GM21576 (cell line): ENCODE data around the gene CAMK2A.

Experiments
- ATAC-seq: cut with Tn5 transposase; IDR thresholded peaks from one replicate; pipeline ENCODE4 v1.9.1; 2021; ENCODE audit warnings: mild to moderate bottlenecking, moderate library complexity; ENCODE audit not compliant: unreplicated experiment

CAMK2A gene

DNA sequence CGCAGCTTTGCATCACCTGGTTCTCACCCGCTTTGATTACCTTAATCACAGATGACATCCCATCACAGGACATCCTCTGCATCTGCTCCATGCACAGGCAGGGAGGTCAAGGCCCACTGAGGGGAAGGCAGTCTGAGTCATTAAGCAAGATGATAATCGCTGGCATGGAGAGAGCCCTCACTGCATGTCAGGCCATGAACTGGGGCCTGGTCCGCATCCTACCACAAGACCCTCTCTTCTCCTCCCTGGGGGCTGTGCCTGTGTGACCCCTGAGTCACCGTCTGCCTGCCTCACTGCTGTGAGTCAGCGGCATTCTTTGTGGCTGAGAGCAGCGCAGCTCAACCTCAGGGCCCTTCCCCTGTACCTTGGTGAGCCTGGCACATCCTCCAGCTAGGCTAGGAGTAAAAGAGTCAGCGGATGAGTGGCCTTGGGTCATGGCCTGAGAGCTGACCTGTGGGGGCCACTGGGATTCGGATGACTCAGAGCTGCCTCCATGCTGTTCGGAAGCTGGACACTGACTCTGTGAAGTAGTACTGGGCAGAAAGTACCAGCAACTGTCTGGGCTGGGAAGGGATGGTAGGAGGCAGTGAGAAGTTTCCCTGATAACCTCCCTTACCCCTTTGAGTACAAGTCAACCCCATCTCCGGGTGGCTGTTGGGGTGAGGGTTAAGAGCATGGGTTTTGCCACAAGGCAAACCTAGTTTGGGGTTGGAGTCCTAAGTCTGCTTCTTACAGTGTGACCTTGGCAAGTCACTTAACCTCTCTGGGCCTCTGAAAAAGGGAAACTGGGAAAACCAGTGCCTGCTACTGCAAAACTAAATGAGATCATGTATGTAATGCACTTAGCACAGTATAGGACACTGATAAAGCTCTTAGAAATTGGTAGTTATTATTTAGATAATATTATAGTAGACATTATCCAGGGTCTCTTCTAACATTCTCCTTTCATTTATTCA, 27.8 kb upstream of the CAMK2A start:
- ATAC-seq = no peak

- ATAC-seq = no peak
These were observed 26.7 kb upstream of the CAMK2A start for GRCh38 chr5:150316320-150316719.

DNA sequence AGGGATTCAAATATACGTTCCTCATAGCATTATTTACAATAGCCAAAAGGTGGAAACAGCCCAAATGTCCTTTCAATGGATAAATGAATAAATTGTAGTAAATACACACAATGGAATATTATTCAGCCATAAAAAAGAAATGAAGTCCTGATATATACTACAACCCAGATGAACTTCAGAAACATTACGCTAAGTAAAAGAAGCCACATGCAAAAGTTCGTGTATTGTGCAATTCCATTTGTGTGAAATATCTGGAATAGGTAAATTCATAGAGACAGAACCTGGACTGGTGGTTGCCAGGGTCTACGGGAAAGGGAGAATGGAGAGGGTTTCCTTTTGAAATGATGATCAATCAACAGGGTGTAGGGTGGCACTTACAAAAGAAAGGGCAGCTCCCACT, 25.7 kb upstream of the CAMK2A start:
- ATAC-seq = no peak

DNA sequence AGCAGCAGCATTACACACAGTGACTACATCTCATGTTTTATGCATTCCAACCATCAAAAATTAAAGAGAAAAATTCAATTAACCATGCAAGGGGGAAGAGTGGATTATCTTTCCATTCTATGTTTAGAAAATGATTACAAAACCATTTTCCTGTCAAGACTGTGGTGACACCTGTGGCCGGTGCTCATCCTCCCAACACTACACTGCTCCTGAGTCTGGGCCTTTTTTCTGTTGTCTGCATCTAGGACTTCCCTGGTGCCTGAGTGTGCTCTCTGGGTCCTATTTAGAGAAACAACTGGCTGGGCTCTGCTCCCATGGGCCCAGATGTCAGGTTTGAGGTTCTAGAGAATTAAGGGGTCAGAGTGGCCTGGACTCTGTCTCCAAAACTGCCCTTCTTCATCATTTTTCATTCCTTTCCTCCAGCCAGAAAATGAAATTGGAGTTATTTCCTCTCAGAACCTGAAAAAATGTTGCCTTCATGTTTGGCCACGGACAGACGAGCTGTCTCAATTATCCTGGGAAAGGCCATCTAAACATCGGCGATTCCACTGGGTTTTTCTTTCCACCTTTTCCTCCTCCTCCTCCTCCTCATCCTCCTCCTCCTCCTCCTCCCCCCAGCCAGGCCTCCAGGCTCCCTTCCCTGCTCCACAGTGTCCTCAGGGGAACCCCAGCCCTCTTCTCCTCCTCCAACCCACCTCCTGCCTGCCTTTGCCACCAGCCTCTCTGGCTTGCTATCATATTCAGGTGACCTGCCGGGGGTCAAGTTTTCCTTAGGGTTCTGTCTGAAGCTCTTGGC, 24.5 kb upstream of the CAMK2A start:
- no peak for ATAC-seq

- no peak for ATAC-seq
These were observed 23.9 kb upstream of the CAMK2A start for GRCh38 chr5:150313501-150313900.

DNA sequence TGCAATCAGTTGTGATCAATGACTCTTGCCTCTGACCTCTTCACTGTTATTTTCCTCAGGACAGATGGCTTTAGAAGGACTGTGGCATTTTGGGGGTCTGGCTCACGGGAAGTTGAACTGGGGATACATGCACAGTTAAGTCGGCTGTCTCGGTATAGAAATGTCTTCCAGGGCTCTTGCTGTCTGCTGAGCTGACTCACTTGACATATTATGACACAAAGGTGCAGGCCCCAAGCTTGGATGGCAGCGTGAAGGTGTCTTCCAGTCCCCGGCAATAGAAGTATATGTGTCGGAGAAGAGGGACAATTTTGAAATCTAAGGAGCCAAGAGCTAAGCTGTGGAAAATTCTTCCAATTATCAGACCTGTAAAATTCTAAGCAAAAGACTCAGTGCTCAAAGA, 22.9 kb upstream of the CAMK2A start:
- no peak for ATAC-seq

GRCh38 chr5:150311015-150311692, 21.6 kb upstream of the CAMK2A start:
- no peak for ATAC-seq

- ATAC-seq = no peak
These were observed 20.7 kb upstream of the CAMK2A start for GRCh38 chr5:150310246-150310645.

- no peak for ATAC-seq
These were observed 20.3 kb upstream of the CAMK2A start for GRCh38 chr5:150309886-150310239.

GRCh38 chr5:150309101-150309885, 19.7 kb upstream of the CAMK2A start:
- no peak for ATAC-seq

DNA sequence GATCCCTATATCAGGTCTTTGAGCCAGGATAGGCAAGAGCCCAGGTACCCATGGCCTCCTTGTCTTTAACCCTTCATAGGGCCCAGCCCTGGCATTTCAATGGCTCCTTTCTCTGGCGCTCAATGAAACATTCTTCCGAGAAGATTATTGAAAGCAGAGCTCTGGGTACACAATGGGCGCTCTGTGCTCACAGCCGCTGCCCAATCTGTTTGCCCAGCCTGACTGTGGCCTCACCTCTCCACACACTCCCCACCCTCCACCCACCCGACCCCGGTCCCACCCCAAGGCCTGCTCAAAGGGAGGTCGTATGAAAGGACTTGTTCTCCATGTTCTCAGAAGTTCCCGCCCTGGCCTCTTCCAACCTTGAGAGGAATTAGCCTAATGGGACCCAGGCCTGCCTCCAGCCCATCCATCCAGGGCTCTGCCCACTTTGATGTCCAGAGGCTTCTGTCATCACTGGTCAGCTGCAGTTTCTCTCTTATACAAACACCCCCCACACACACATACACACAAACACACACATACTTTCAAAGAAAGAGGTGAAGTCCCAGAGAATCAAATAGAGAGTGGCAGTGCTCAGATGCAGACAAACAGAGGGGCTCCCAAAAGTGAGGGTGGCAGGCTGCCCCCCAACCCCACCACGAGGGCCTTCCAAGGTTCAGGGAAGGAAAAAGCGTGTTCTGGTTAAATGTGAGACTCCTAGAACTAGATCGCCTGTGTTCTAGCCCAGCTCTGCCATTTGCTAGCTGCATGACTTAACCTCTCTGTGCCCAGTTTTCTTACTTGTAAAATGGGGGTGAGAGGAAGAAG, 18.2 kb upstream of the CAMK2A start:
- ATAC-seq = no peak

- ATAC-seq = no peak
These were observed 17.2 kb upstream of the CAMK2A start for GRCh38 chr5:150306775-150307174.

DNA sequence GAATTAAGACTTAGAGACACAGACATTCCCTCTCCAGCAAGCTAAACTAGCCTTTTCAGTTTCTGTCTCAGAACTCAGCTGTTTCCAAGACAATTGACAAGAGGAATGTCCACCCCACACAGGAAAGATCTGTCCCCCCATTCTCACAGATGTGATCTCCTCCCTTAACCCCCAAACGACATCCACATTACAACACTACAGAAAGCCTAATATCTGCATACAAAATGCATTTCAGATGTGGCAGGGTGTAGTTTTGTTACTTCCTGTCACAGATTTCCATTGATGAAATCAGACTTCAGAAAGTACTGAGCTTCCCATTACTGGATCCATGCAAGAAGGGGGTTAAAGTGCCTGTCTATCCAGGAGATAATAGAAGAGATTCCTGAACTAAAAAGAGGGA, 16.0 kb upstream of the CAMK2A start:
- ATAC-seq = no peak

DNA sequence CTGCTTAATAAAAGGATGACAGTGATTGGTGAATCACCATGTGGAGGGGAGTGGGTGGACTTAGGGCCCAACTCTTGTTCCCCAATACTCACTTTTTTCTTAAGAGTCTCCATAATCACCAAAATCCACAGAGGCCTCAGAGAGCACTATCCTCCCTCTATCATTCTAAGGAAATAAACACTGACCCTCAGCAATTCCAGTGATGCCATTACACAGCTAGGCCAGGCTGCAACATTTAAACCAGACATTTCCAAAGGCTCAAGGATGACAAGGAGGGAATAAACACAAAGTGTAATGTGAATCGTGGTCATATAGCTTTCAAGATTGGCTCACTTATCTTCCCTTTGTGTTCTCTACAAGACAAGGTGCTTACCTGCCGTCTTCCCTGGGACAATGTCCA, 15.5 kb upstream of the CAMK2A start:
- ATAC-seq = no peak

DNA sequence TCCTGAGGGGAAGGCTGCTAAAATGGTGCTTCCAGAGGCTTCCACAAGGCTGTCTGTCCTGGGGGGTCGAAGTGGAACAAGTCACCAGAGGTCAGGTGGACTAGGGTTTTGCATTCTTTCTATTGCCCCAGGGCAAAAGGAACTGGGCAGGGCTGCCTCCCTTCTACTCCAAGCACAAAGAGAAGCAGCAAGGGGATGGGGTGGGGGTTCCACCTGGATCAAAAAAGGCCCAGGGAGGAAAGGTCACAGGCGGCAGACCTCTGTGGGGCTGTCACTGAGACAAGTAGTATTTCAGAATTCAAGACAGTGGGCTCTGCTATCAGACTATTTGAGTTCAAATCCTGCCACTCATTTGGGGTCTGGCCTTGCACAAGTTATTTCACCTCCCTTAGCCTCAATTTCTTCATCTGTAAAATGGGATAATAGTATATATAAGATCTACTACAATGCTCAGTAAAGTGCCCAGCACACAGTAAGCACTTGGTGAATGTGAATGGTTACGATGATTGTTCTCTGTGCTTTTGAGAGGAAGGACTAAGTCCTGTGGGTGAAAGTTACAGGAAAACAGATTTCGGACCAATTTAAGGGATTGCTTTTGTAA, 15.0 kb upstream of the CAMK2A start:
- ATAC-seq = no peak

- no peak for ATAC-seq
These were observed 14.2 kb upstream of the CAMK2A start for GRCh38 chr5:150303660-150304386.

DNA sequence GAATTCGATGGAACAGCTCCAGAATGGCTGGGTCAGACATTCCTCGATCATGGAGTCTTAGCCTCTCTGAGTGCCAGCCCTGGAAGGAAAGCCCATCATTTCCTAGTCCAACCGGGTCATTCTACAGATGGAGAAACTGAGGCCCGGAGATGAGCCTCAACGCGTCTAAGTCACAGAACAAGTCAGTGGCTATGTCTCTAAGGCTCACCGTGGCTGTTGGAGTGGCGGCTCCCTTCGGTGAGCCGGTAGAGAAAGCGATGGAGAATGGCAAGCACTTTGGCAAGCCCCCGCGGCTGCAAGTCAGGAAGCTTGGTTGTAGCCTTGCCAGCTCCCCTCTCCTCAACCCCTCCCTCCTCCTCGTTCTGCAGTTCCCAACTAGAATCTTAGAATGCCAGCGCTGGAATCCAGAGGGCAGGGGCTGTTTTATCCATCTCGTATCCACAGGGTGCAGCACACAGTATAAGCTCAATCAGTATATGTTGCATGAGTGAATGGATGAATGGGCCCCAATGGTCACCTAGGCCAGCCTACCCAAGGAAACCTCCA, 13.6 kb upstream of the CAMK2A start:
- ATAC-seq = no peak

GRCh38 chr5:150302301-150303069, 12.9 kb upstream of the CAMK2A start, which contains the start of gene ARSI:
ARSI (minus strand) TSS chr5:150302905; CDS start chr5:150302373, 532 bp downstream.
- no peak for ATAC-seq
